Measurements from ENCODE around the gene FAM110A. TPM values are rescaled to one million over a fixed set of nuclear protein-coding genes. Genes with fewer than 3 reads are reported as not detected.

The FAM110A gene
- total and polyA plus RNA-seq, 2 of the 8 experiments (the other 6 are each of a cell fraction or from before 2014, with no cell fraction given), result 10.1 to 10.9 TPM

- no peak for TF ChIP-seq KDM4A (IDR thresholded peaks at IDR 0.05; ENCODE audit: low read depth, low read length, severe bottlenecking)
Observed at GRCh38 chr20:824490-824889, 9.0 kb upstream of the FAM110A start (continued).
